Amygdala (tissue), 56 donors: ENCODE data around the gene RBM44.
"Not testable (repeated sequence)": the region's sequence is repeated elsewhere in the genome, so short reads cannot be mapped to it uniquely, and the experiment has no call there.

ENCODE experiments used
- DNase-seq, 56 donors: peaks; one replicate each; lab custom pipeline; 2025; lab: John Stamatoyannopoulos, UW

RBM44 gene

DNA sequence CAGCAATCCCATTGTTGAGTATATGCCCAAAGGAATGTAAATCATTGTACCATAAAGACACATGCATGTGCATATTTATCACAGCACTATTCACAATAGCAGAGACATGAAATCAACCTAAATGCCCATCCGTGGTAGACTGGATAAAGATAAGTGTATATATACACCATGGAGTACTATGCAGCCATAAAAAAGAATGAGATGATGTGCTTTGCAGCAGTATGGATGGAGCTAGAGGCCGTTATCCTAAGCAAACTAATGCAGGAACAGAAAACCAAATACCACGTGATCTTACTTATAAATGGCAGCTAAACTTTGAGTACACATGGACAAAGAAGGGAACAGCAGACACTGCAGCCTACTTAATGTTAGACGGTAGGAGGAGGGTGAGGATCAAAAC is 42.5 kb downstream of the RBM44 start:
- no peak for DNase-seq

DNA sequence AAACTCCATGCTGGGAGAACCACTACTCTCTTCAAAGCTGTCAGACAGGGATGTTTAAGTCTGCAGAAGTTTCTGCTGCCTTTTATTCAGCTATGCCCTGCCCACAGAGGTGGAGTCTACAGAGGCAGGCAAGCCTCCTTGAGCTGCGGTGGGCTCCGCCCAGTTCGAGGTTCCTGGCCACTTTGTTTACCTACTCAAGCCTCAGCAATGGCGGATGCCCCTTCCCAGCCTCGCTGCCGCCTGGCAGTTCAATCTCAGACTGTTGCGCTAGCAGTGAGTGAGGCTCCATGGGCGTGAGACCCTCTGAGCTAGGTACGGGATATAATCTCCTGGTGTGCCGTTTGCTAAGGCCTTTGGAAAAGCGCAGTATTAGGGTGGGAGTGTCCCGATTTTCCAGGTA is 50.4 kb downstream of the RBM44 start:
- not testable (repeated sequence) for DNase-seq

GRCh38 chr2:237854295-237854694 is 55.7 kb downstream of the RBM44 start:
- DNase-seq: no peak

DNA sequence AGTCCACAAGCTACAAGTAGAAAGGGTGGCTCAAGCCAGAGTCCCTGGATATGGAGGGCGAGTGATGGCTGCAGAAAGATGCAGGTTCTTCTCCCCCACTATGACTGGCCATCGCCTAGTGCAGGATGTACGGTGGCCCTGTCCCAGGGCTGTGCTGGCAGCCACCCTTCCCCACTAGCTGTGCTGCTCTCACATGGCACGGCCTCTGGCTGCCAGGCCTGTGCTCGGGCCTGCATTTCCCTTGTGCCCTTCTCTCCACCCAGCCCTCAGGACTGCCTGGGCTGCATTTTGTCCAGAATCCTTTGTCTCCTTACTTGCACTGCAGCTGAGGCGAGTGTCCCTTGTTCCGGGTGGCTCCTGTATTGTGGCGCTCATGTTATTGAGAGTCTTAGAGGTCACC is 59.2 kb downstream of the RBM44 start:
- no peak for DNase-seq

DNA sequence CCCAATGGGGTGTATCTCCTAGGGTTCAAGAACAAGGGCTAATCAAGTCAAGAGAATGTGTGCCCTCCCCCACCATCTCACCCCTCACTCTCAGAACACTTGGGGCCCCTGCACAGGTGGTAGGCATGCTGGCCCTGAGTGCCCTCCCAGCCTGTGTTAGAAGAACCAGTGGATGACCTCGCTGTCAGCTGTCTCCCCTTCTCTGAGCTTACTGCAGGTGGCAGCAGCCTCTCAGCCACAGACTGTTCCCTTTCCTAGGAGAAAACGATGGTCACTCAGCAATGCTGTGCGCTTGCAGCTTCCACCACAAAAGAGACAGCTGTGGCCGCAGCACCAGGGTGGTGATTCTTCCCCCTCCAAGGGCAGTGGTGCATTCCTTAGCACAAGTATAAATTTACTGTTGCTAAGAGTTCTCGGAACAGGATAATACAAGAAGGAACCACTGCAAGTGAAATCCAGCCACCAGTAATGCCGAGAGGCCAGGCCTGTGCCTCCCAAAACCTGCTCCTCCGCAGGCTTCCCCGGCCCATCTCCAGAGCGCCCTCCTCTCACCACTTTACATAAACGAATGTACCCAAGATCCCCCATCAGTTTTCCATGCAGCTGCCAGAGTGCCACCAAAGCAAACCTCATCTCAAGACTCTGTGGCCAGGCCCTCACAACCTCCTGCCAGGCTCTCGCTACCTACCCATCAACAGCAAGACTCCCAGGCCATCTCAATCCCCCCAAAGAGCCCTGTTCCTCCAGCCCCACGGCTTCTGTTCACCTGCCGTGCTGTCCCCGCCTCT is 59.9 kb downstream of the RBM44 start:
- peak in 49 of 56 donors; percentile 35 to 87 (median 68) for DNase-seq

GRCh38 chr2:237859082-237859433 is 60.5 kb downstream of the RBM44 start:
- DNase-seq: no peak

DNA sequence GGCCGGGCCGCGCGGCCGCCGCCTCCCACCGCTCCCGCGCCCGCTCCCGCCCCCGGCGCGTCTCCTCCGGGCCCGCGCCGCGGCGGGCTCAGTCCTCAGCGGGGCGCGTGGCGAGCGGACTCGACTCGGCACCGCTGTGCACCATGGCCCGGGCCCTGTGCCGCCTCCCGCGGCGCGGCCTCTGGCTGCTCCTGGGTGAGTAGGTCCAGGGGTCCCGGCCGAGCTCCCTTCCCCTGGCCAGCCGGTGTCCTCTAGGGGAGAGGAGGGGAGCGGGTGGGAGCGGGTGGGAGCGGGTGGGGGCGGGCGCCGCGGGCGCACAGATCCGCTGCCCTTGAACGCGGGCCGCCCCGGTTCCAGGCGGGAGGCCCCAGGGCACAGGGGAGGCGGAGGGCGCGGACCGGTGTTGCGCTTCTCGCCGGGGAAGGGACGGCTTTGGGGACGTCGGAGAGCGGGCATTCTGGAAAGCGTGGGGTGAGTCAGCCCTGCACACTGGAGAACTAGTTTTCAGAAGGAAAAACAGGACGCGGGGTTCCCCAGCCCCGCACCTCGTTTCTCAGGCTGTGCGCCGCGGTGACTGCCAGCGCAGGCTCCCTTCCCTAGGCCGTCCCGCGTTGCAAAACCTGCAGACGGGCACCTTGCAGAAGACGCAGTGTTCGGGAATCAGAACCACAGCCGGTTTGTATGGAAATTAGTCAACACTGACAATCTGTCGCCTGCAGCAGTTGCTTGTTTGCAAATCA is 61.1 kb downstream of the RBM44 start, which contains the start of gene RAMP1:
RAMP1 (plus strand) TSS at position 91 of the 740 bp plus-strand sequence; CDS start at position 144, 53 bp downstream.
- peak in 9 of 56 donors; percentile 33 to 73 (median 57) for DNase-seq

- DNase-seq: peak in 1 of 56 donors; percentile 41
Observed at GRCh38 chr2:237860273-237860935, 61.8 kb downstream of the RBM44 start.

DNA sequence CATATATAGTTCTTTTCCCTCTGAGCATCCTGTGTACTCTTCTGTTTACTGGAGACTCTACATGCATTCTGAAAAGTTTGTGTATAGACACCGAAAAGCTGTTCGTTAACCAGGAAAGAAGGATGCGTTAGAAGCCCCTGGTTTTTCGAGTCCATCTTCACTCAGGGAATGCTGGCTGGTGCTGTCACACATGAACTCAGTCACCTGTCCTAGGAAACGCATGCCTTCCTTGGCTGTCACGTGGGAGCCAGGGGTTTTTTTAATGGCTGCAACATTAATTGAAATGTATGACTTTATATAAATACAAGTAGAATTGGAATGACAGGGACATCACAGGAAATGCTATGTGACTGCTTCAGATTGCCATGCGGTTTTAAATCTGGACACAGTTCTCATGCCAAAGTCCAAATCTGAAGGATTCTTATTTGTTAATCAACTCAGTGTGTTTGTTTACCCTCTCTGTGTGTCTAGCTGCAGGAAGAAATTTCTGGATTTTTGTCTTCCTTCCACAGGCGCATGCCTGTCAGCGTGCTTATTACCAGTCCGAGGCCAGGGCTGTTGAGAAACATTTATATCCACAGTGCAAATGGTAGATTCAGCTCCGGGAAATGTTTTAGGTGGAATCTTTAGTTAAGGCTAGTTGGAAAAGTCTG is 63.4 kb downstream of the RBM44 start:
- no peak for DNase-seq

DNA sequence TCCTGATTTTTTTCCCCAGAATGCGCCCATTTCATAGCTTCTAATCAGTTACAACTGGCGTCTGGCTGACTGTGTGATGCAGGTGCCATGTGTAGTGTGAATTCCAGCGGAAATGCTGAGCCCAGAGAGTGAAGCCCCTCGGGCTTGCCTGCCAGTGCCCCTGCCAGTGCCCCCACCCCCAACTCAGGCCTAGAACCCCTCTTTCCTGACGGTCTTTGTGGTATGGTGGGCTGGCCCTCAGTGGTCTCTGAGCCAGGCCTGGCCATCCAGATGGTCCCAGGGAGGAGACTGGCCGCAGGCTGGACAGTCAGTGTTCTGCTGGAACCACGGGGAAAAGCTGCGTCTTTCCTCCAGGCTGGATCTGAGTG is 63.9 kb downstream of the RBM44 start:
- DNase-seq: no peak

DNA sequence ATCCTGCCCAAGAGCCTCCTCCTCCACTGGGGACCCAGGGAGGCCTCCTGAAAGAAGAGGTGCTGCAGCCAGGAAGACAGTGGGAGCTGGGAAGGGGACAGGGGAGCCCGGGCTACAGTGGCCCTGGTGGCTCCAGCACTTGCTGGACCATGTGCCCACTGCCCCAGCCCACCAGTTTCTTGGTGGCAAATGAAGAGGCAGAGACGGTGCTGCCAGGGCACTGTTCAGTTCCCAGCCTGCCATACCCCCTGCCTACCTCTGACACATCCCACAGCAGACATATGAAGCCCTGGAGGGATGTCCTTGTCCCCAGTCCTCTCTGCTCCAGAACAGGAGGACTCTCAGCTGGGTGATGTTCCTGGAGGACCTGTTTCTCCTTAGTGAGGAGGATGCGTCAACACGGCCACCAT is 64.5 kb downstream of the RBM44 start:
- no peak for DNase-seq

DNA sequence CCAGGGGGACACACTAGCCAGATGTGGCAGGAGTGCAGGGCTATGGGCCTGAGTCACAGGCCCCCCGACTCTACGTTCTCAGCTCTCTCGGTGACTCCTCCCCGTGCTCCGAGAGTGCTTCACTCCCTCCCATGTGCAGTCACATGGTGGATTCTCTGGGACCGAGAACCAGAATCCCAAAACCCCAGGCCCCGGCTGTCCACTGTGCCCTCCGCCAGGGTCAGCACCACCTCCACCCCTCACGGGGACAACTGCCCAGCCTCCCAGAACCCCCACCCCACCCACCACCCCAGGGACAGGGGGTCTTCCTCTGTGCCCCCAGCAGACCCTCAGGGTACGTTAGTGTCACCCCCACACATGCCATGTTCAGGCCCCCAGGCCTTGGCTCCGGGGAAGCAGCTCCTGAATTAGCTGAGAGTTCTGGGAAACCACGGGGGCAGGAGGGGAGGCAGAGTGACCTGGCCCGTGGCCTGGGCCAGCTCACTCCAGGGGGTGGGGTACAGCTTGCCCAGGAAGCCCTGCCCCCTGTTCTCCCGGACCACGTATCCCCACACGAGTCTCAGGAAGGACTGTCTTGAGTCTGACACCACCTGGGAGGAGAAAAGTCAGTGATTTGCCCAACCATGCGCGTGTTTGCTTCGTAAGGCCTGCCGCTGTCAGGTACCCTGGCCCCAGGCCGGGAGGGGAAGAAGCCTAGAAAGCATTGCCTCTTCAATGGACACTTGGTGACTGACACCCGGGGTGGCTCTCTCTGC is 65.3 kb downstream of the RBM44 start:
- DNase-seq: no peak

DNA sequence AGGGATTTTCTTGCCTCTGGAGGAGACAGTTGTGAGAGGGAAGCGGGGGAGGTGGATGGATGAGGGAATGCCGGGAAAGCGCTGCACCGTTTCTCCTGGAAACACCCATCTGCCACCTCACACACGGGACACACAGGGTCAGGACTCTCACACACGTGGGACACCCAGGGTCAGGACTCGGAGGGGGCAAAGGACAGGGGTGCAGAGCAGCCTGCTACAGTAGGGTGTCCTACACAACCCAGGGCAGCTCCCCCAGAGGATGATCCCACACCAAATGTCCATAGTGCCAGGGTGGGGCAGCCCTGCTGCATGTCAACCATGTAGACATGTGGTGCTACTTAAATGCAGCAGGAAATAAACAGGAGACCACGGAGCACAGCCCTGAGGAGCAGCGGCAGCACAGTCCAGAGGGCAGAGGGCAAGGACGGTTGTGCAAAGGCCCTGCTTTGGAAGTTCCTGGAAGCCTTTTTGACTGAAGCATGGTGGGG is 65.9 kb downstream of the RBM44 start:
- DNase-seq: no peak

GRCh38 chr2:237864940-237865622 is 66.5 kb downstream of the RBM44 start:
- DNase-seq: no peak

DNA sequence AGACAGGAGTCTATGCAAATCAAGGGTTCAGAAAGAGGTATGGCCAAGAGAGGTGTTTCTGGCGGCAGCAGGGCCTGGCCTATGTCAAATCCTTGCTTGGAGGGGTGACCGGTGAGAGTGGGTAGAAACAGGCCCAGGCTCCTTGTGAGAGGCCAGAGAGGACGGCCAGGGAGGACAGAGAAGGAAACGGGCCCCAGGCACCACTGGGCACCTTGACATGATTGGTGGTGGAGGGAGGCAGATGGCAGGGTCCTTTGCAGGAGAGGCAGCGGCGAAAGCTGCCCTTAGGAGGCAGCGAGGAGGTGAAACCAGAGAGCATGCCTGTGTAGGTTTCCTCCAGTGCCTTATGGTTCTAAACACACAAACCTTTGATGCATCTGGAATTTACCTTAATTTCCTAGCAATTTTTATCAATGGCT is 67.1 kb downstream of the RBM44 start:
- no peak for DNase-seq

- no peak for DNase-seq
Observed at GRCh38 chr2:237866101-237866621, 67.6 kb downstream of the RBM44 start.

DNA sequence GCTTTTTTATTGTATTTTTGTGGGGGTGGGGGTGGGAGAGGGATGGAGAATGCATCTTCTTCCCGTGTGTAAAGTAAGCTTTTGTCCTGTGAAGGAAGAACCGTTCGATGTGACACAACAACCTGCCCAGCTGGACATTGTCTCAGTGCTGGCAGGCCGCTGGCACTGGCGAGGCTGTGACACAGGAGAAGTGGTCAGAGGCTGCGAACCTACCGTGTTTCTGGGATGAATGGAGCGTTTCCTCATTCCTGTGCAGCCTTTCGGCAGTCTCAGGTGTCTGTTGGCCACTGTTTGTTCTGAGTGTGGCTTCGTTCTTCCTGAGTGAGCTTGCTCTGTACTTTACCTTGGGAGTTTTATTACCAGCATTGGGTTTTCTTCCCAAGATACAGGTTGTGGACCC is 68.9 kb downstream of the RBM44 start:
- DNase-seq: no peak

GRCh38 chr2:237868074-237868473 is 69.5 kb downstream of the RBM44 start:
- not testable (repeated sequence) for DNase-seq
